SU-DHL-6 (cell line): ENCODE results near the gene KCTD3.

Experiments
- H2AFZ ChIP-seq: fragments of 200-600 bp; sonication (generic); 2 replicates; pipeline ENCODE4 v1.6.1; 2014; ENCODE audit warnings: low read depth, mild to moderate bottlenecking, moderate library complexity, mixed read lengths, antibody characterized with exemption, low read length; ENCODE audit not compliant: severe bottlenecking
- H3F3A ChIP-seq: fragments of 200-600 bp; shearing (Covaris generic); 2 replicates; pipeline ENCODE4 v1.6.0; 2016; ENCODE audit warnings: antibody characterized with exemption, mild to moderate bottlenecking; ENCODE audit not compliant: insufficient read depth
- H3K27ac ChIP-seq: fragments of 200-600 bp; sonication (generic); 2 replicates; pipeline ENCODE4 v1.5.1; 2016; ENCODE audit warnings: low read depth, mild to moderate bottlenecking, low read length, moderate library complexity, mixed read lengths
- H3K27me3 ChIP-seq: fragments of 200-600 bp; sonication (generic), shearing (Covaris generic); 2 replicates; pipeline ENCODE4 v1.6.0; 2014; ENCODE audit warnings: mild to moderate bottlenecking, low read length
- H3K36me3 ChIP-seq: fragments of 200-600 bp; sonication (generic); 2 replicates; pipeline ENCODE4 v1.6.1; 2014; ENCODE audit warnings: mild to moderate bottlenecking, low read length, mixed read lengths
- H3K4me2 ChIP-seq: fragments of 300-600, 200-600 bp; shearing (Covaris generic), sonication (generic); 2 replicates; pipeline ENCODE4 v1.6.0; 2014; ENCODE audit warnings: low read length, low read depth, mild to moderate bottlenecking; ENCODE audit not compliant: poor library complexity, severe bottlenecking
- H3K4me3 ChIP-seq: fragments of 200-600 bp; sonication (generic); 2 replicates; pipeline ENCODE4 v1.5.1; 2014; ENCODE audit warnings: antibody characterized with exemption, low read length, mild to moderate bottlenecking, mixed read lengths; ENCODE audit not compliant: insufficient read depth, poor library complexity, severe bottlenecking
- H3K79me2 ChIP-seq: fragments of 200-600 bp; sonication (generic); 2 replicates; pipeline ENCODE4 v1.6.1; 2014; ENCODE audit warnings: mild to moderate bottlenecking, low read length, moderate library complexity; ENCODE audit not compliant: insufficient read depth
- H3K9ac ChIP-seq: fragments of 200-600 bp; sonication (generic); 2 replicates; pipeline ENCODE4 v1.7.0; 2014; ENCODE audit warnings: mild to moderate bottlenecking, low read length
- H3K9me2 ChIP-seq: fragments of 200-600 bp; sonication (generic); replicated peaks from 2 replicates; pipeline ENCODE4 v1.6.1; 2014; ENCODE audit warnings: low read length; ENCODE audit not compliant: insufficient read depth
- H3K9me3 ChIP-seq: fragments of 200-600 bp; sonication (generic); 2 replicates; pipeline ENCODE4 v1.6.1; 2014; ENCODE audit warnings: low read length, mixed read lengths; ENCODE audit not compliant: insufficient read depth
- H4K20me1 ChIP-seq: fragments of 200-600 bp; sonication (generic); 2 replicates; pipeline ENCODE4 v1.6.1; 2014; ENCODE audit warnings: low read depth, mild to moderate bottlenecking, antibody characterized with exemption, low read length, moderate library complexity, mixed read lengths
- CTCF ChIP-seq: fragments of 200-600 bp; sonication (generic); IDR thresholded peaks from one replicate; pipeline ENCODE4 v1.5.1; 2017; ENCODE audit warnings: antibody characterized with exemption, mild to moderate bottlenecking, low read length, moderate library complexity; ENCODE audit not compliant: insufficient read depth, poor library complexity, severe bottlenecking
- EZH2phosphoT487 ChIP-seq: fragments of 200-600 bp; sonication (generic), shearing (Covaris generic); conservative IDR thresholded peaks from 2 replicates; pipeline ENCODE4 v1.6.1; 2018; ENCODE audit warnings: mild to moderate bottlenecking, antibody characterized with exemption, low read length, moderate library complexity, mixed read lengths

Gene KCTD3

GRCh38 chr1:215526147-215526845, 40.8 kb upstream of the KCTD3 start:
- Histone ChIP-seq H3K36me3 (no peaks in the 10 kb centered on the region), H2AFZ (no peak overlapping the region), H3K4me3 (no peak overlapping the region), H3K9ac (no peak overlapping the region), H3K9me3 (no peaks in the 10 kb centered on the region), H3K4me2 (no peak overlapping the region), H3K27me3 (no peaks in the 10 kb centered on the region), H3F3A (no peaks in the 10 kb centered on the region), H3K27ac (no peak overlapping the region), H3K79me2 (no peaks in the 10 kb centered on the region), H4K20me1 (no peaks in the 10 kb centered on the region), H3K9me2 (no peaks in the 10 kb centered on the region)
- TF ChIP-seq CTCF = peak; percentile 32
- TF ChIP-seq EZH2phosphoT487 = no peak

GRCh38 chr1:215526846-215527151, 40.3 kb upstream of the KCTD3 start:
- no peaks in the 10 kb centered on the region for H3K9me2 ChIP-seq
- TF ChIP-seq CTCF = no peak
- TF ChIP-seq EZH2phosphoT487 = no peak
- H3F3A ChIP-seq = no peaks in the 10 kb centered on the region
- no peak overlapping the region for H2AFZ ChIP-seq
- no peaks in the 10 kb centered on the region for H4K20me1 ChIP-seq
- no peaks in the 10 kb centered on the region for H3K79me2 ChIP-seq
- no peaks in the 10 kb centered on the region for H3K27me3 ChIP-seq
- H3K36me3 ChIP-seq = no peaks in the 10 kb centered on the region
- H3K9ac ChIP-seq = no peak overlapping the region
- H3K4me3 ChIP-seq = no peak overlapping the region
- H3K4me2 ChIP-seq = no peak overlapping the region
- no peaks in the 10 kb centered on the region for H3K9me3 ChIP-seq
- H3K27ac ChIP-seq = no peak overlapping the region

GRCh38 chr1:215529111-215529510, 38.0 kb upstream of the KCTD3 start:
- Histone ChIP-seq H4K20me1 (no peaks in the 10 kb centered on the region), H3K9me2 (no peaks in the 10 kb centered on the region), H3K4me2 (no peak overlapping the region), H2AFZ (no peak overlapping the region), H3K27ac (no peak overlapping the region), H3K9ac (no peak overlapping the region), H3K79me2 (no peaks in the 10 kb centered on the region), H3K36me3 (no peaks in the 10 kb centered on the region), H3K27me3 (no peaks in the 10 kb centered on the region), H3K4me3 (no peak overlapping the region), H3K9me3 (no peaks in the 10 kb centered on the region), H3F3A (no peaks in the 10 kb centered on the region)
- no peak for TF ChIP-seq CTCF
- no peak for TF ChIP-seq EZH2phosphoT487
